ENCODE measurements around the gene PIK3R5.
A peak's percentile ranks its signal among the peaks of the same experiment; 100 is the strongest.

The PIK3R5 gene

DNA sequence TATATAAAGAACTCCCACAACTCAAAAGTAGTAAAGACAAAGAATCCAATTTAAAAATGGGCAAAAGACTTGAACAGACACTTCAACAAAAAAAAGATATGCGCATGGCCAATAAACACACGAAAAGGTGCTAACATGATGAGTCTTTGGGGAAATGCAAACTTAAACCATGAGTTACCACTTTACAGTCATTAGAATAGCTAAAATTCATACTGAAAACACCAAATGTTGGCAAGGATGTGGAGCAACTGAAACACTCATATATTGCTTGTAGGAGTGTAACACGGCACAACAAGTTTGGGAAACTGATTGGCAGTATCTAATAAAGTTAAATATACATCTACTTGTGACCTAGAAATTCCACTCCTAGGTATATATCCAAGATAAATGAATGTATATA, 3.0 kb upstream of the PIK3R5 start:
- Mint-ChIP-seq H3K36me3 (peaks cover 28% of the 10 kb centered on the region), H3K27me3 (no peaks in the 10 kb centered on the region), H3K9me3 (peaks cover 22% of the 10 kb centered on the region), H3K27ac (peak overlapping the region; percentile 1), H3K4me1 (peaks cover 28% of the 10 kb centered on the region), H3K4me3 (no peak overlapping the region)
- DNase-seq (ENCODE audit: low spot score in 2 of 2): no peak
- ATAC-seq (ENCODE audit: low read depth): no peak

DNA sequence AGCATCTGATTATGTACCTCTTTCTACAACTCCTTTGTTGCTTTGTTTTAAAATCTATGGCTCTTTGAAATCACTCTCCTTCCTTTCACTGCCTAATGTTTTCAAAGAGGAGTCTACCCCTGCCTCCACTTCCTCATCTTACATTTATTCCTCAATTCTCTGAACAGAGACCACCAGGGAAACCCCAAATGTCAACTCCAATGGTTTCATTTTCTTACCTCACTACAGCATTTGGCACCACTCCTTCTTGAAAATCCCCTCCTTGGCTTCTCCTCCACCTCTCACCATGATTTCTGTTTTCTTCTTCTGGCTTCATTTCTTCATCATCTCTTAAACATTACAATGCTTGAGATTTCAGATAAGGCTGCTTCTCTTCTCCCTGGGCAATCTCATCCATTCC, 2.4 kb upstream of the PIK3R5 start:
- peak overlapping the region; percentile 1 for H3K27ac Mint-ChIP-seq
- DNase-seq (ENCODE audit: low spot score in 2 of 2): no peak
- H3K27me3 Mint-ChIP-seq: no peaks in the 10 kb centered on the region

DNA sequence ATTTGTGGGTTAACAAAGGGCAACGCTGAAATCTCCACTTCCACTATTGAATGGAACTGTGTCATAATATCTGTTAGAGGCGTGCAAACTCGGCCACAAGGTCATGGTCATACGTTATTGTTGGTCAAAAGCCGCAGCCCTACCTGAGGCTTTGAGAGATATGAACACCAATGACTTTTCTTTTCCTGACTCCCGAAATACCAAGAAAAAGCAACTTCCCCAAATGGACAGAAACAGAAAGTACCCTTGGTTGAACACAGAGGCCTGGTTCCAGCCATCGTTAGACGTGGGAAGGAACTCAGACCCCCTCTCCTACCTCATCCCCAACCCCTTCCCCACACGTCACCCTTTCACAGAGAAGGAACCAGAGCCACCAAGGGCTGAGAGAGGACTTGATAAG, 1.4 kb upstream of the PIK3R5 start:
- H3K4me1 Mint-ChIP-seq: peaks cover 36% of the 10 kb centered on the region
- peaks cover 30% of the 10 kb centered on the region for H3K36me3 Mint-ChIP-seq
- H3K27me3 Mint-ChIP-seq: no peaks in the 10 kb centered on the region
- peaks cover 20% of the 10 kb centered on the region for H3K9me3 Mint-ChIP-seq
- H3K27ac Mint-ChIP-seq: peak overlapping the region; percentile 88
- peak overlapping the region; percentile 51 for H3K4me3 Mint-ChIP-seq
- DNase-seq (ENCODE audit: low spot score in 2 of 2): no peak
- ATAC-seq (ENCODE audit: low read depth): no peak

More for the DNA sequence above, 2.4 kb upstream of the PIK3R5 start:
- Mint-ChIP-seq H3K4me3 (no peak overlapping the region), H3K36me3 (peaks cover 30% of the 10 kb centered on the region), H3K9me3 (peaks cover 22% of the 10 kb centered on the region), H3K4me1 (peaks cover 34% of the 10 kb centered on the region)
- ATAC-seq (ENCODE audit: low read depth): no peak

- H3K27me3 Mint-ChIP-seq: no peaks in the 10 kb centered on the region
- DNase-seq (ENCODE audit: low spot score in 2 of 2): peak in 1 of 2 donors; percentile 22
- H3K4me1 Mint-ChIP-seq: peaks cover 51% of the 10 kb centered on the region
- H3K9me3 Mint-ChIP-seq: peaks cover 14% of the 10 kb centered on the region
- peak overlapping the region; percentile 88 for H3K27ac Mint-ChIP-seq
- peak overlapping the region; percentile 96 for H3K4me3 Mint-ChIP-seq
- peaks cover 33% of the 10 kb centered on the region for H3K36me3 Mint-ChIP-seq
- peak; percentile 5 for ATAC-seq (ENCODE audit: low read depth)
Measured at GRCh38 chr17:8964801-8965393, 610 bp downstream of the PIK3R5 start.

DNA sequence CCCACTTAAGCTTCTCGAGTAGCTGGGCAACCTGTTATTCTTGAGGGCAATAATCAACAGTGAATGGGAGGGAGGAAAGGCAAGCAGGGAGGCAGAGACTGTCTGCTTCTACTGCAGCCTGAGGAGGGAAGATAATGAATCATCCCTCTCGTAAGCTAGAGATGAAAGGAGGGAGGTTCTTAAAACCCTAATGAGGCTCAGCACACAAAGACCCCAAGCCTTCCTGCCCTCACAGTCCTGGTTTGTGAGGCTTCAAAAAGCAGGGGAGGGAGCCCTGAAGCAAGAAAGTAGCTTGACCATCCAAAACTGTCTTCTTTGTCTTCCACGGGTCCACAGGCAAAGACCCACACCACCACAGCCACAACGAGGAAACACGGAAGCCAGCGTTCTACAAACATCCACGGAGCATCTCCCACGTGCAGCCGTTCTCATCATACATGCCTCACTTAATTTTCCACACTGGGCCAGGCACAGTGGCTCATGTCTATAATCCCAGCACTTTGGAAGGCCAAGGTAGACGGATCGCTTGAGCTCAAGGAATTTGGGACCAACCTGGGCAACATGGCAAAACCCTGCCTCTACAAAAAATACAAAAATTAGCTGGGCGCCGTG, 1.8 kb downstream of the PIK3R5 start:
- ATAC-seq (ENCODE audit: low read depth): no peak
- Mint-ChIP-seq H3K27ac (peak overlapping the region; percentile 17), H3K4me1 (peaks cover 59% of the 10 kb centered on the region), H3K9me3 (peaks cover 11% of the 10 kb centered on the region), H3K4me3 (peak overlapping the region; percentile 68), H3K36me3 (peaks cover 40% of the 10 kb centered on the region), H3K27me3 (no peaks in the 10 kb centered on the region)
- no peak for DNase-seq (ENCODE audit: low spot score in 2 of 2)

DNA sequence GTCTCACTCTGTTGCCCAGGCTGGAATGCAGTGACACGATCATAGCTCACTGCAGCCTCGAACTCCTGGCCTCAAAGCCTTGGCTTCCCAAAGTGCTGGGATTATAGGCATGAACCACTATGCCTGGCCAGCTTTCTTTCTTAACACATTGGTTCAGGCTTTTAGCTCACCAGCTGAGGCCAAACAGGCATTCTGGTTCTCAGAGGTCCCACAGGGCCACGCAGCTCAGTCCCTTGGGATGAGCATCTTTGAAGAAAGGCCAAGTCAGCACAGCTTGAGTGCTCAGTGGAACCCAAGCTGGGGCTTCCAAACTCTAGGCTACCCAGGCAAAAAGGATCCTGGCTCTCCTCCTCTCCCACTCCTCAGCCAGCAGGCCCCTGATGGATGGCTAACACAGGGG, 2.5 kb downstream of the PIK3R5 start:
- Mint-ChIP-seq H3K4me3 (peak overlapping the region; percentile 68), H3K36me3 (peaks cover 35% of the 10 kb centered on the region), H3K4me1 (peaks cover 55% of the 10 kb centered on the region), H3K27ac (peak overlapping the region; percentile 17), H3K9me3 (peaks cover 7% of the 10 kb centered on the region), H3K27me3 (no peaks in the 10 kb centered on the region)
- ATAC-seq (ENCODE audit: low read depth) (no peak), DNase-seq (ENCODE audit: low spot score in 2 of 2) (no peak)

DNA sequence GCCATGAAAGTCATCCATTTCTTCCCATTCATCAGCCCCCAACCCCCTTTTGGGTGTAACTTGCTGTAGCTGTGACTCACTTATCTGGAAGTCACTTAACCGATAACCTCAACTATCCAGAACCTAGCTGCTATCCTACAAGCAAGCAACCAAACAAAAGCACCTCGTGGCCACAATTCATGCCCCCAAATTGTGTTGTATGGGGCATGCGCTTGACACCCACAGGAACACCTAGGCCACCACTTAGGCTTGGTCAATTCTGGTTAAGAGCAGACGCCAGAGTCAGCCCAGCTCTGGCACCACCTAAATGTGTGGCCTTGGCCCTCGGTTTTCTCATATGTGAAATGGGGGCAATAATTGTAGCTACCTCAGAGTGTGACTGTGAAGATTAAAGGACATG, 3.7 kb downstream of the PIK3R5 start:
- Mint-ChIP-seq H3K4me3 (no peak overlapping the region), H3K4me1 (peaks cover 56% of the 10 kb centered on the region), H3K27ac (no peak overlapping the region), H3K36me3 (peaks cover 35% of the 10 kb centered on the region), H3K9me3 (no peaks in the 10 kb centered on the region), H3K27me3 (no peaks in the 10 kb centered on the region)
- ATAC-seq (ENCODE audit: low read depth) (no peak), DNase-seq (ENCODE audit: low spot score in 2 of 2) (no peak)

- peak overlapping the region; percentile 84 for H3K4me3 Mint-ChIP-seq
- H3K9me3 Mint-ChIP-seq: no peaks in the 10 kb centered on the region
- no peak for DNase-seq (ENCODE audit: low spot score in 2 of 2)
- no peaks in the 10 kb centered on the region for H3K27me3 Mint-ChIP-seq
- peak; percentile 14 for ATAC-seq (ENCODE audit: low read depth)
- H3K4me1 Mint-ChIP-seq: peaks cover 63% of the 10 kb centered on the region
- peak overlapping the region; percentile 83 for H3K27ac Mint-ChIP-seq
- H3K36me3 Mint-ChIP-seq: peaks cover 34% of the 10 kb centered on the region
Measured at GRCh38 chr17:8960325-8961140, 5.0 kb downstream of the PIK3R5 start.

DNA sequence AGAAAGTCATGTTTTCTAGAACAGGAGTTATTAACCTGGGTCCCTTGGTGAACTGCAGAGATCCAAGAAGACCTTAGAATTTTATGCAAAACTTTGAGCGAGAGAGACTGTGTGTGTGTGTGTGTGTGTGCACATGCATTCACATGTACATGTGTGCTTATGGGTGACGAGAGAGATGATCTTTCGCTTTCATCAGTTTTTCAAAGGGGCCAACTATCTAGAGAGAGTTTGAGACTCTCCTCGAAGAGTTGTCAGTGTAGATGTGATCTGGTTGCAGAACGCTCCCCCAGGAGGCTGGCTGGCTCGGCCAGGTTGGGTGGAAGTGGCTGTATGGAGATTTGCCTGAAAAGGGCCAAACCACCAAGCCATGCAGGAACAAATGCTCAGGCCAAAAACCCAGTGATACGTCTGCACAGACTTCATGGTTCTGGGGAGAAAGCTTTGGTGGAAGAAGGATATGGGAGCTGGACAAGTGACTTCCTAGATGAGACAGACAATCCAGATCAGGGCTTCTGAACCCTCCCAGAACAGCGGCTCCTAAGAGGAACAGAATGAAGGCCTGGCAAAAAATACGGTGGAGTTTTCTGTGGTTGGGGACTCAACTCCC, 6.1 kb downstream of the PIK3R5 start:
- no peaks in the 10 kb centered on the region for H3K9me3 Mint-ChIP-seq
- H3K27me3 Mint-ChIP-seq: no peaks in the 10 kb centered on the region
- ATAC-seq (ENCODE audit: low read depth) (no peak), DNase-seq (ENCODE audit: low spot score in 2 of 2) (no peak)
- peaks cover 36% of the 10 kb centered on the region for H3K36me3 Mint-ChIP-seq
- H3K4me3 Mint-ChIP-seq: peak overlapping the region; percentile 11
- peak overlapping the region; percentile 83 for H3K27ac Mint-ChIP-seq
- H3K4me1 Mint-ChIP-seq: peaks cover 63% of the 10 kb centered on the region

DNA sequence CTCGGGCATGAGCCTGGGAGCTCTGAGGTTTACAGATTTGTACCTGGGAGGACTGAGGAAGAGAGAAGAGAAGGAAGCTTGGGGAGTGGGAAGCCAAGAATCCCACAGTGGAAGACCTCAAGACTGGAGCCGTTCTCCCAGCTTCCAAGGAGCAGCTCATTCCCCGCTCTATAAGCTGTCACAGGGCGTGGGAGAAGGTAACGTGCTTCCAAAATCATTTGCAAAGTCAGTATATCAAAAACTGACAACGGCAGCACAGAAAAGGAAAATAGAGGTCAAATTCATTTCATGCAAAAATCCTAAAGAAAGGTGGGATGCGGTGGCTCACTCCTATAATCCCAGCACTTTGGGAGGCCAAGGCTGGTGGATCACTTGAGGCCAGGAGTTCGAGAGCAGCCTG, 7.8 kb downstream of the PIK3R5 start:
- Mint-ChIP-seq H3K27me3 (no peaks in the 10 kb centered on the region), H3K27ac (peak overlapping the region; percentile 79), H3K9me3 (no peaks in the 10 kb centered on the region), H3K36me3 (peaks cover 30% of the 10 kb centered on the region), H3K4me1 (peaks cover 61% of the 10 kb centered on the region), H3K4me3 (no peak overlapping the region)
- ATAC-seq (ENCODE audit: low read depth): no peak
- no peak for DNase-seq (ENCODE audit: low spot score in 2 of 2)

- DNase-seq (ENCODE audit: low spot score in 2 of 2): no peak
- ATAC-seq (ENCODE audit: low read depth): no peak
- peaks cover 32% of the 10 kb centered on the region for H3K36me3 Mint-ChIP-seq
- no peak overlapping the region for H3K4me3 Mint-ChIP-seq
- peak overlapping the region; percentile 86 for H3K27ac Mint-ChIP-seq
- no peaks in the 10 kb centered on the region for H3K27me3 Mint-ChIP-seq
- H3K4me1 Mint-ChIP-seq: peaks cover 57% of the 10 kb centered on the region
- no peaks in the 10 kb centered on the region for H3K9me3 Mint-ChIP-seq
Measured at GRCh38 chr17:8956465-8956902, 9.0 kb downstream of the PIK3R5 start.

- peaks cover 34% of the 10 kb centered on the region for H3K36me3 Mint-ChIP-seq
- H3K27ac Mint-ChIP-seq: peak overlapping the region; percentile 86
- no peaks in the 10 kb centered on the region for H3K27me3 Mint-ChIP-seq
- no peak for DNase-seq (ENCODE audit: low spot score in 2 of 2)
- peaks cover 58% of the 10 kb centered on the region for H3K4me1 Mint-ChIP-seq
- peaks cover under 1% of the 10 kb centered on the region for H3K9me3 Mint-ChIP-seq
- no peak for ATAC-seq (ENCODE audit: low read depth)
- H3K4me3 Mint-ChIP-seq: peak overlapping the region; percentile 52
Measured at GRCh38 chr17:8955021-8955959, 10.2 kb downstream of the PIK3R5 start.

DNA sequence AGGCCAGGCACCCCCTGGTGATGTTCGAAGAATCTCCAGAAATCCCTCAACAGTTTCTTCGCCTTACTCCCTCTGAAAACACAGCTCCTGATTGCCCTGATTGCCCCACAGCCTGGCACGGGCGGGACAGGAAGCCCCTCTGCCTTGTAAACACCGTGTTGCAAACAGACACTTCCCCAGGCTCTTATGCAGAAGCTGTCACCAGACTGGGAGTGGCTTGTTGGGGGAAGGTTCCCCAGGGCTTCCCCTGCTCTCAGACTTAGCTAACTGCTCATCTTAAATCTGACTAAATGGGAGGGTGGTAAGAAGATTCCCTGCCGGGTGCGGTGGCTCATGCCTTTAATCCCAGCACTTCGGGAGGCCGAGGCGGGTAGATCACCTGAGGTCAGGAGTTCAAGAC, 11.2 kb downstream of the PIK3R5 start:
- Mint-ChIP-seq H3K27ac (peak overlapping the region; percentile 86), H3K36me3 (peaks cover 28% of the 10 kb centered on the region), H3K9me3 (peaks cover 1% of the 10 kb centered on the region), H3K4me3 (peak overlapping the region; percentile 75), H3K4me1 (peaks cover 54% of the 10 kb centered on the region), H3K27me3 (no peaks in the 10 kb centered on the region)
- DNase-seq (ENCODE audit: low spot score in 2 of 2) (peak; percentile 63 to 72), ATAC-seq (ENCODE audit: low read depth) (peak; percentile 98)
